Kidney (tissue), 14 donors: ENCODE data around the gene TULP4. TPM values are rescaled to one million over a fixed set of nuclear protein-coding genes. Genes with fewer than 3 reads are reported as not detected.

Experiments
- DNase-seq, 5 donors: peaks; one replicate each; pipeline ENCODE4 v3.0.0-alpha.2; 2013 to 2020
- FAIRE-seq: peaks from 2 replicates; lab custom pipeline; 2012; peaks lifted over from hg19 to GRCh38; lab: Jason Lieb, UNC
- H3K27ac ChIP-seq, 2 donors: one replicate each; pipeline ENCODE4 v1.7.0; 2013; ENCODE audit warnings: low read depth in 2 of 2, low read length in 2 of 2, inconsistent platforms in 1 of 2
- H3K27me3 ChIP-seq: one replicate; pipeline ENCODE4 v1.7.1; 2013; ENCODE audit warnings: low read length, inconsistent platforms; ENCODE audit not compliant: control insufficient read depth, insufficient read depth
- H3K36me3 ChIP-seq, 3 donors: one replicate each; pipeline versions ENCODE4 v1.7.0 to v1.7.1; 2013; ENCODE audit warnings: low read length in 3 of 3, control low read depth in 1 of 3, inconsistent platforms in 1 of 3; ENCODE audit not compliant: insufficient read depth in 3 of 3, control insufficient read depth in 2 of 3
- H3K4me1 ChIP-seq, 3 donors: one replicate each; pipeline versions ENCODE4 v1.7.0 to v1.7.1; 2013; ENCODE audit warnings: low read length in 3 of 3, inconsistent platforms in 1 of 3, low read depth in 1 of 3; ENCODE audit not compliant: control insufficient read depth in 2 of 3, insufficient read depth in 2 of 3
- H3K4me3 ChIP-seq, 3 donors: one replicate each; pipeline versions ENCODE4 v1.7.0 to v1.8.1; 2013; ENCODE audit warnings: low read length in 3 of 3, control low read depth in 1 of 3, inconsistent platforms in 1 of 3
- H3K9ac ChIP-seq, 3 donors: one replicate each; pipeline versions ENCODE4 v1.7.0 to v1.7.1; 2013; ENCODE audit warnings: low read length in 3 of 3, control low read depth in 1 of 3, inconsistent platforms in 1 of 3
- H3K9me3 ChIP-seq, 3 donors: one replicate each; pipeline versions ENCODE4 v1.7.0 to v1.7.1; 2013; ENCODE audit warnings: low read length in 3 of 3, control low read depth in 1 of 3, inconsistent platforms in 1 of 3; ENCODE audit not compliant: control insufficient read depth in 2 of 3, insufficient read depth in 1 of 3
- CTCF ChIP-seq: IDR thresholded peaks from 3 replicates; pipeline ENCODE4 v1.5.1; 2012; ENCODE audit warnings: mild to moderate bottlenecking, moderate library complexity, borderline replicate concordance; ENCODE audit not compliant: insufficient read depth; ENCODE audit errors: extremely low read depth
- intact Hi-C: fragments of 100-400 bp; cut with DNase I; formaldehyde crosslinking; loops from one replicate; pipeline ENCODE4 v1.11.1; 2022
- polyA plus RNA-seq: library from polyadenylated mRNA; stranded (reverse); fragments of 350-450 nt; fragmentation: Illumina TruSeq; extraction: RNeasy Lipid Tissue Mini Kit (QIAGEN cat#74804); gene quantifications from one replicate; pipeline ENCODE4 v1.2.3, GENCODE V29; 2014; ENCODE audit warnings: low read depth, low replicate concordance; ENCODE audit not compliant: insufficient read depth
- total RNA-seq: library from RNA; stranded (reverse); fragmentation: NEBNext Ultra II Directional; extraction: Animal tissue kit (Norgen Biotek cat#: 25700); gene quantifications from one replicate; pipeline ENCODE4 v1.2.1, GENCODE V29; 2021
- donor health status: control.
- donor health status: control.
- donor health status: control.
- donor health status: control.
- donor health status: control.
- donor health status: DM: yes; HTN: yes; CAD: no.
- donor health status: Normal renal cell carcinoma (clear cell type).

TULP4 gene
- total and polyA plus RNA-seq, 2 donors from 2014 or later = 3.3 to 114 TPM

GRCh38 chr6:158321960-158322359, 9.7 kb downstream of the TULP4 start:
- Histone ChIP-seq H3K27me3 (no peaks in the 10 kb centered on the region), H3K4me1 (peaks cover 0 to 14% (median 13%) of the 10 kb centered on the region in 3 donors), H3K36me3 (no peaks in the 10 kb centered on the region), H3K9ac (no peak overlapping the region), H3K27ac (no peak overlapping the region), H3K9me3 (no peaks in the 10 kb centered on the region), H3K4me3 (no peak overlapping the region)
- DNase-seq = peak in 2 of 5 donors; percentile 29 to 43
- intact Hi-C loops = no loop called here
- TF ChIP-seq CTCF = no peak
- FAIRE-seq = no peak

- no peak overlapping the region for H3K4me3 ChIP-seq
- no peak for DNase-seq
Measured at GRCh38 chr6:158322400-158322723, 10.1 kb downstream of the TULP4 start.

GRCh38 chr6:158322724-158323560, 10.7 kb downstream of the TULP4 start:
- H3K27ac ChIP-seq = peak overlapping the region in 1 of 2 donors; percentile 0
- FAIRE-seq = no peak

More at GRCh38 chr6:158322400-158322723, 10.1 kb downstream of the TULP4 start:
- Histone ChIP-seq H3K9ac (no peak overlapping the region), H3K4me1 (peaks cover 0 to 14% (median 13%) of the 10 kb centered on the region in 3 donors), H3K27me3 (no peaks in the 10 kb centered on the region), H3K27ac (no peak overlapping the region), H3K36me3 (no peaks in the 10 kb centered on the region), H3K9me3 (no peaks in the 10 kb centered on the region)
- intact Hi-C loops = no loop called here
- no peak for FAIRE-seq
- TF ChIP-seq CTCF = no peak

More at GRCh38 chr6:158322724-158323560, 10.7 kb downstream of the TULP4 start:
- Histone ChIP-seq H3K9me3 (no peaks in the 10 kb centered on the region), H3K4me1 (peaks cover 0 to 14% (median 13%) of the 10 kb centered on the region in 3 donors), H3K9ac (no peak overlapping the region), H3K36me3 (no peaks in the 10 kb centered on the region), H3K4me3 (no peak overlapping the region), H3K27me3 (no peaks in the 10 kb centered on the region)
- DNase-seq = no peak
- TF ChIP-seq CTCF = no peak
- intact Hi-C loops = no loop called here
